WERI-Rb-1 (cell line): ENCODE data around the gene IQGAP3.
A peak's percentile ranks its signal among the peaks of the same experiment; 100 is the strongest.

Experiments
- DNase-seq: peaks from one replicate; pipeline ENCODE4 v3.0.0-alpha.2; 2020
- H3K27ac ChIP-seq: fragments of 250-450 bp; sonication (Bioruptor Pico); 2 replicates; pipeline ENCODE4 v1.5.1; 2020; ENCODE audit warnings: mild to moderate bottlenecking, moderate library complexity
- H3K27me3 ChIP-seq: fragments of 250-450 bp; sonication (Bioruptor Pico); 2 replicates; pipeline ENCODE4 v1.5.1; 2021; ENCODE audit warnings: mild to moderate bottlenecking, low read depth, moderate library complexity; ENCODE audit not compliant: insufficient read depth, severe bottlenecking
- H3K36me3 ChIP-seq: fragments of 250-450 bp; sonication (Bioruptor Pico); 2 replicates; pipeline ENCODE4 v1.5.1; 2020; ENCODE audit warnings: mild to moderate bottlenecking, moderate library complexity
- H3K4me3 ChIP-seq: 2 replicates; pipeline ENCODE4 v1.5.1; 2011; ENCODE audit warnings: low read depth, mild to moderate bottlenecking, control low read depth, low read length
- H3K9me3 ChIP-seq: fragments of 250-450 bp; sonication (Bioruptor Pico); 2 replicates; pipeline ENCODE4 v1.5.1; 2021; ENCODE audit warnings: mild to moderate bottlenecking, moderate library complexity; ENCODE audit not compliant: severe bottlenecking
- CTCF ChIP-seq: IDR thresholded peaks from 2 replicates; pipeline ENCODE4 v1.5.1; 2011; ENCODE audit warnings: low read depth, mild to moderate bottlenecking, control low read depth, inconsistent platforms, low read length

IQGAP3 gene

DNA sequence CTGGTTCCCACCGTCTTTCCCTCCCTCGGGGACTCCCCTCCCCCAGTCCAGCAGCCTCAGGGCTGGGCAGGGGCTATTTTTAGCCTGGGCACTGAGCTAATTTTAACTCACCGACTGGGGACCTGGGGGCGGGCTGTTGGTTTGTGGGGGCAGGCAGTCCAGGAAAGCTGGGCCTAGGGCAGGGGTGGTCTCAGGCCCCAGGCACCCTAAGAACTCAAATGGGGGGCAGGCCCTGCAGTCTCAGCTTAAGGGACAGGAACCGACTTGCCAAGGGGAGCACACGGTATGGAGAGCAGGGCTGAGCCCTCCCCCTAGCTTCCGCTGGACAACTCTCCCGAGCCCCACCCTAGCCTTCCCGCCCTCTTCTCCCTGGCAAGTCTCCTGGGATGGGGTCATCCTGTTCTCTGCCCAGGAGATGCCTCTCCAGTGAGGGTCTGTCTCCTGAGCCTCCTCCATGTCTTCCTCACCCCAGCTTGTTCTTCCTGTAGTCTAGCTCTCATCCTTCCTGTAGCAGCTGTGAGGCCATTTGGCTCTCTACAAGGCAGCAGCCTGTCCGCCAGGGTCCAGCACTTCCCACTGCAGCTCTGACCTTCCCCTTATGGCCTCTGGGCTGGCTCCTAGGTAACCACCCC, 81.8 kb downstream of the IQGAP3 start:
- peak; percentile 24 for TF ChIP-seq CTCF
- no peaks in the 10 kb centered on the region for H3K27me3 ChIP-seq
- peak; percentile 81 for DNase-seq
- H3K27ac ChIP-seq, result peak overlapping the region; percentile 89
- H3K4me3 ChIP-seq, result peak overlapping the region; percentile 29
- H3K9me3 ChIP-seq, result no peaks in the 10 kb centered on the region
- H3K36me3 ChIP-seq, result peaks cover 68% of the 10 kb centered on the region

DNA sequence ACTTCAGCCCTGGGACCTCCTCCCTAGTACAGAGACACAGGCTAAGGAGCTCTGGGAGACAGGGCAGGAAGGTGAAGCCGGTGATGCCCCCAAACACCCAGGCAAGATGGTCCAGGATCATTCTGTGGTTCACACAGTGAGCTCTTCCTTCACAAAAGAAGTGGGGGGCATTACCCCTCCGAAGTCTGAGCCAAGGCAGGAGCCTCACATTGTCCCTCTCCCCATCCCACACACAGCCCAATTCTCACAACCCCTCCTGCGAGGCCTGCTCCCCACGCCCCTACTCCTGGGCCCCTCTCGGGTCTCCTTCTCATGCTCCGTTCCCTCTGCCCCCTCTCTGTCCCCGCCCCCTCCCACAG, 82.5 kb downstream of the IQGAP3 start:
- H3K36me3 ChIP-seq, result peaks cover 63% of the 10 kb centered on the region
- H3K27me3 ChIP-seq, result no peaks in the 10 kb centered on the region
- no peak for DNase-seq
- H3K27ac ChIP-seq, result peak overlapping the region; percentile 89
- peak overlapping the region; percentile 29 for H3K4me3 ChIP-seq
- TF ChIP-seq CTCF, result no peak
- H3K9me3 ChIP-seq, result no peaks in the 10 kb centered on the region

GRCh38 chr1:156489166-156489934, 83.0 kb downstream of the IQGAP3 start:
- H3K4me3 ChIP-seq, result peak overlapping the region; percentile 29
- peak; percentile 100 for DNase-seq
- peak; percentile 84 for TF ChIP-seq CTCF
- H3K27ac ChIP-seq, result peak overlapping the region; percentile 89
- peaks cover 61% of the 10 kb centered on the region for H3K36me3 ChIP-seq
- H3K27me3 ChIP-seq, result no peaks in the 10 kb centered on the region
- no peaks in the 10 kb centered on the region for H3K9me3 ChIP-seq

GRCh38 chr1:156488566-156489165, 83.7 kb downstream of the IQGAP3 start:
- Histone ChIP-seq H3K36me3 (peaks cover 64% of the 10 kb centered on the region), H3K27me3 (no peaks in the 10 kb centered on the region), H3K9me3 (no peaks in the 10 kb centered on the region), H3K4me3 (no peak overlapping the region), H3K27ac (peak overlapping the region; percentile 89)
- DNase-seq, result no peak
- TF ChIP-seq CTCF, result no peak

DNA sequence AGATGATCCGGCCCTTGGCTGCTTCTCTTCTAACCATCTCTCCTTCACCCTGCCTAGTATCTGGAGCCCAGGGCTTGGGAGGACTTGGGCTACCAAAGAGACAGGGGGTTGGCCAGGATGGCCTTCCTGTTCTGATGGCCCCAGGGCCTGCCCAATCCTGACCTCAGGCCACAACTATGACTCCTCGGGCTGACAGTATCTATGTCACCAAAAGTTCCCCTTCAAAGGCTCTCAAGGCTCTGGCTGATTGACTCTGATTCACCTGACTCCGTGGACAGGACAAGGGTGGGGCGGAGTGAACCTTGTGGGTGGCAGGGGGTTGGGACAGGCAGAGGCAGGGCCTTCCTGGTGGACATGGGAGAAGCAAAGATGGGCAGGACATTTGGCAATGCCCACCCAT, 84.5 kb downstream of the IQGAP3 start:
- Histone ChIP-seq H3K27ac (peak overlapping the region; percentile 89), H3K36me3 (peaks cover 70% of the 10 kb centered on the region), H3K4me3 (no peak overlapping the region), H3K27me3 (no peaks in the 10 kb centered on the region), H3K9me3 (no peaks in the 10 kb centered on the region)
- DNase-seq, result no peak
- no peak for TF ChIP-seq CTCF
